ENCODE data around the gene ARHGEF39. TPM values are rescaled to one million over a fixed set of nuclear protein-coding genes. Genes with fewer than 3 reads are reported as not detected.

Gene ARHGEF39
- total and polyA plus RNA-seq, 7 donors = 0.07 to 0.79 (median 0.20) TPM; not detected in 1

GRCh38 chr9:35611230-35611797 lies 53.7 kb downstream of the ARHGEF39 start:
- Histone ChIP-seq H3K4me1 (peaks cover 21% of the 10 kb centered on the region), H3K4me3 (no peak overlapping the region), H3K27ac (no peak overlapping the region), H3K9me3 (no peaks in the 10 kb centered on the region), H3K27me3 (ENCODE audit: insufficient read depth in 3 of 3, low read length in 2 of 3) (no peaks in the 10 kb centered on the region), H3K36me3 (ENCODE audit: insufficient read depth in 1 of 2, low read depth in 1 of 2) (peaks cover 9 to 38% of the 10 kb centered on the region in 2 donors)
- intact Hi-C loops (cut with DNase I) = no loop called here
- WGBS, 3 donors = 21 to 30% (median 22%) methylated on average over 8 of the region's 8 CpGs
- DNase-seq (peak; percentile 51 to 64), ATAC-seq (peak; percentile 26 to 70 (median 42))
- TF ChIP-seq, protein P1, sequence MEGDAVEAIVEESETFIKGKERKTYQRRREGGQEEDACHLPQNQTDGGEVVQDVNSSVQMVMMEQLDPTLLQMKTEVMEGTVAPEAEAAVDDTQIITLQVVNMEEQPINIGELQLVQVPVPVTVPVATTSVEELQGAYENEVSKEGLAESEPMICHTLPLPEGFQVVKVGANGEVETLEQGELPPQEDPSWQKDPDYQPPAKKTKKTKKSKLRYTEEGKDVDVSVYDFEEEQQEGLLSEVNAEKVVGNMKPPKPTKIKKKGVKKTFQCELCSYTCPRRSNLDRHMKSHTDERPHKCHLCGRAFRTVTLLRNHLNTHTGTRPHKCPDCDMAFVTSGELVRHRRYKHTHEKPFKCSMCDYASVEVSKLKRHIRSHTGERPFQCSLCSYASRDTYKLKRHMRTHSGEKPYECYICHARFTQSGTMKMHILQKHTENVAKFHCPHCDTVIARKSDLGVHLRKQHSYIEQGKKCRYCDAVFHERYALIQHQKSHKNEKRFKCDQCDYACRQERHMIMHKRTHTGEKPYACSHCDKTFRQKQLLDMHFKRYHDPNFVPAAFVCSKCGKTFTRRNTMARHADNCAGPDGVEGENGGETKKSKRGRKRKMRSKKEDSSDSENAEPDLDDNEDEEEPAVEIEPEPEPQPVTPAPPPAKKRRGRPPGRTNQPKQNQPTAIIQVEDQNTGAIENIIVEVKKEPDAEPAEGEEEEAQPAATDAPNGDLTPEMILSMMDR (IDR thresholded peaks at IDR 0.05) = peak; percentile 58

- ATAC-seq (no peak), DNase-seq (no peak)
- Histone ChIP-seq H3K4me1 (peaks cover 25% of the 10 kb centered on the region), H3K36me3 (ENCODE audit: insufficient read depth in 1 of 2, low read depth in 1 of 2) (peaks cover 9 to 38% of the 10 kb centered on the region in 2 donors), H3K27me3 (ENCODE audit: insufficient read depth in 3 of 3, low read length in 2 of 3) (no peaks in the 10 kb centered on the region), H3K9me3 (no peaks in the 10 kb centered on the region), H3K27ac (peak overlapping the region; percentile 82), H3K4me3 (peak overlapping the region; percentile 11)
- WGBS, 3 donors = 42 to 45% (median 43%) methylated on average over 13 of the region's 13 CpGs
- intact Hi-C loops (cut with DNase I) = loop anchor here in 1 of 2 donors (2.0 to 10.0 kb wide), 4 partner anchors 38 to 95 kb away; no protein-coding TSS in a partner anchor
- TF ChIP-seq, protein P1 (IDR thresholded peaks at IDR 0.05) = no peak
These were observed 55.2 kb downstream of the ARHGEF39 start for GRCh38 chr9:35609820-35610163.

Other genes starting within 250 kb of the ARHGEF39 start
- gene RUSC2, start 175.1 kb downstream of the ARHGEF39 start, total RNA-seq = 100 to 1,000 TPM in 1 of 4 donors, 10 to 100 TPM in 3; 34.4 to 101 (median 72.1) TPM
- 10 to 100 TPM; 37.1 to 53.9 (median 45.7) TPM for gene RUSC2, start 175.1 kb downstream of the ARHGEF39 start, polyA plus RNA-seq
- gene TESK1, start 59.9 kb downstream of the ARHGEF39 start, total RNA-seq = 10 to 100 TPM; 44.4 to 81.0 (median 56.8) TPM
- 10 to 100 TPM; 59.4 to 73.6 (median 70.7) TPM for gene TESK1, start 59.9 kb downstream of the ARHGEF39 start, polyA plus RNA-seq
- under 1 TPM; 0.57 to 0.71 (median 0.64) TPM for gene CD72, start 46.8 kb downstream of the ARHGEF39 start, total RNA-seq
- gene CD72, start 46.8 kb downstream of the ARHGEF39 start, polyA plus RNA-seq = 1 to 10 TPM in 1 of 3 donors, under 1 TPM in 2; 0.46 to 1.2 (median 0.68) TPM
- gene SIT1, start 14.3 kb downstream of the ARHGEF39 start, total RNA-seq = under 1 TPM; 0.23 to 0.34 (median 0.28) TPM
- gene SIT1, start 14.3 kb downstream of the ARHGEF39 start, polyA plus RNA-seq = under 1 TPM in 2 of 3 donors, not detected in 1; 0.08 to 0.10 TPM
- gene RMRP, start 7.2 kb downstream of the ARHGEF39 start, total RNA-seq = over 10,000 TPM in 1 of 4 donors, 1,000 to 10,000 TPM in 3; 3,787 to 10,280 (median 6,744) TPM
- 10 to 100 TPM in 1 of 3 donors, not detected in 2; 26.8 TPM for gene RMRP, start 7.2 kb downstream of the ARHGEF39 start, polyA plus RNA-seq
- gene CCDC107, start 6.9 kb downstream of the ARHGEF39 start, total RNA-seq = 10 to 100 TPM; 15.4 to 39.4 (median 27.5) TPM
- 10 to 100 TPM; 21.5 to 49.4 (median 36.3) TPM for gene CCDC107, start 6.9 kb downstream of the ARHGEF39 start, polyA plus RNA-seq
- gene CA9, start 8.7 kb upstream of the ARHGEF39 start, total RNA-seq = not detected
- gene CA9, start 8.7 kb upstream of the ARHGEF39 start, polyA plus RNA-seq = under 1 TPM; 0.03 to 0.49 (median 0.05) TPM
- gene TPM2, start 24.7 kb upstream of the ARHGEF39 start, total RNA-seq = over 10,000 TPM in 1 of 4 donors, 1,000 to 10,000 TPM in 3; 6,047 to 11,456 (median 7,939) TPM
- over 10,000 TPM in 2 of 3 donors, 1,000 to 10,000 TPM in 1; 6,654 to 16,334 (median 13,470) TPM for gene TPM2, start 24.7 kb upstream of the ARHGEF39 start, polyA plus RNA-seq
- gene TLN1, start 67.0 kb upstream of the ARHGEF39 start, total RNA-seq = 100 to 1,000 TPM; 146 to 212 (median 152) TPM
- 100 to 1,000 TPM in 1 of 3 donors, 10 to 100 TPM in 2; 88.2 to 320 (median 96.5) TPM for gene TLN1, start 67.0 kb upstream of the ARHGEF39 start, polyA plus RNA-seq
- gene CREB3, start 67.5 kb upstream of the ARHGEF39 start, total RNA-seq = 10 to 100 TPM; 16.1 to 22.4 (median 20.5) TPM
- gene CREB3, start 67.5 kb upstream of the ARHGEF39 start, polyA plus RNA-seq = 10 to 100 TPM; 20.9 to 55.1 (median 27.8) TPM
- 10 to 100 TPM; 36.1 to 83.6 (median 50.1) TPM for gene GBA2, start 84.0 kb upstream of the ARHGEF39 start, total RNA-seq
- 100 to 1,000 TPM in 1 of 3 donors, 10 to 100 TPM in 2; 47.0 to 107 (median 47.4) TPM for gene GBA2, start 84.0 kb upstream of the ARHGEF39 start, polyA plus RNA-seq
- 10 to 100 TPM; 32.3 to 51.0 (median 37.4) TPM for gene RGP1, start 84.1 kb upstream of the ARHGEF39 start, total RNA-seq
- 10 to 100 TPM; 10.7 to 34.6 (median 24.0) TPM for gene RGP1, start 84.1 kb upstream of the ARHGEF39 start, polyA plus RNA-seq
- not detected for gene MSMP, start 89.1 kb upstream of the ARHGEF39 start, total RNA-seq
- 1 to 10 TPM in 1 of 3 donors, under 1 TPM in 1, not detected in 1; 0.16 to 1.2 TPM for gene MSMP, start 89.1 kb upstream of the ARHGEF39 start, polyA plus RNA-seq
- gene NPR2, start 126.4 kb upstream of the ARHGEF39 start, total RNA-seq = 10 to 100 TPM; 14.7 to 28.4 (median 18.3) TPM
- gene NPR2, start 126.4 kb upstream of the ARHGEF39 start, polyA plus RNA-seq = 10 to 100 TPM in 1 of 3 donors, 1 to 10 TPM in 2; 8.7 to 27.2 (median 9.2) TPM
- 1 to 10 TPM in 1 of 4 donors, under 1 TPM in 3; 0.39 to 1.3 (median 0.94) TPM for gene SPAG8, start 147.1 kb upstream of the ARHGEF39 start, total RNA-seq
- gene SPAG8, start 147.1 kb upstream of the ARHGEF39 start, polyA plus RNA-seq = 1 to 10 TPM in 1 of 3 donors, under 1 TPM in 2; 0.25 to 1.2 (median 0.56) TPM
- 10 to 100 TPM; 36.5 to 53.9 (median 42.3) TPM for gene HINT2, start 149.8 kb upstream of the ARHGEF39 start, total RNA-seq
- gene HINT2, start 149.8 kb upstream of the ARHGEF39 start, polyA plus RNA-seq = 10 to 100 TPM; 43.8 to 64.7 (median 48.1) TPM
- not detected for gene FAM221B, start 163.5 kb upstream of the ARHGEF39 start, total RNA-seq
- not detected for gene FAM221B, start 163.5 kb upstream of the ARHGEF39 start, polyA plus RNA-seq
- 10 to 100 TPM in 2 of 4 donors, 1 to 10 TPM in 2; 8.9 to 18.5 (median 11.6) TPM for gene TMEM8B, start 164.0 kb upstream of the ARHGEF39 start, total RNA-seq
- gene TMEM8B, start 164.0 kb upstream of the ARHGEF39 start, polyA plus RNA-seq = 1 to 10 TPM; 2.8 to 5.9 (median 3.9) TPM
- not detected for gene OR13J1, start 205.2 kb upstream of the ARHGEF39 start, total RNA-seq
- not detected for gene OR13J1, start 205.2 kb upstream of the ARHGEF39 start, polyA plus RNA-seq
- gene HRCT1, start 241.0 kb upstream of the ARHGEF39 start, total RNA-seq = 1 to 10 TPM in 3 of 4 donors, under 1 TPM in 1; 0.95 to 4.9 (median 3.0) TPM
- gene HRCT1, start 241.0 kb upstream of the ARHGEF39 start, polyA plus RNA-seq = 1 to 10 TPM in 2 of 3 donors, under 1 TPM in 1; 0.59 to 5.4 (median 1.6) TPM
- 1 to 10 TPM; 2.5 to 4.6 (median 4.0) TPM for gene SPAAR, start 244.3 kb upstream of the ARHGEF39 start, total RNA-seq
- 1 to 10 TPM; 3.2 to 3.9 (median 3.6) TPM for gene SPAAR, start 244.3 kb upstream of the ARHGEF39 start, polyA plus RNA-seq

Measured in psoas muscle (tissue), 8 donors.